Stimulated activated CD4-positive, alpha-beta T cell treated with anti-CD3 and anti-CD28 coated beads, TNF-alpha, amount 100 ng/mL, for 48 hours (primary cell): Measurements from ENCODE around the gene ATF6.

Experiments used
- DNase-seq, 3 donors: peaks; one replicate each; pipeline ENCODE4 v3.0.0-alpha.2; 2020; ENCODE audit warnings: low read depth in 3 of 3

The ATF6 gene

GRCh38 chr1:161834967-161835550 lies 68.9 kb downstream of the ATF6 start:
- DNase-seq = no peak

- no peak for DNase-seq
Observed at GRCh38 chr1:161836018-161836417, 69.9 kb downstream of the ATF6 start.

GRCh38 chr1:161838362-161838761 lies 72.2 kb downstream of the ATF6 start:
- DNase-seq = no peak

GRCh38 chr1:161838885-161839284 lies 72.8 kb downstream of the ATF6 start:
- DNase-seq = no peak

GRCh38 chr1:161839591-161839990 lies 73.5 kb downstream of the ATF6 start:
- DNase-seq = no peak

GRCh38 chr1:161840363-161840762 lies 74.2 kb downstream of the ATF6 start:
- DNase-seq = no peak

- DNase-seq = no peak
Observed at GRCh38 chr1:161843156-161843555, 77.0 kb downstream of the ATF6 start.

GRCh38 chr1:161844696-161845095 lies 78.6 kb downstream of the ATF6 start:
- DNase-seq = no peak

- DNase-seq = no peak
Observed at GRCh38 chr1:161848676-161849075, 82.6 kb downstream of the ATF6 start.

GRCh38 chr1:161849518-161849917 lies 83.4 kb downstream of the ATF6 start:
- DNase-seq = no peak

GRCh38 chr1:161855260-161855659 lies 89.1 kb downstream of the ATF6 start:
- DNase-seq = no peak

GRCh38 chr1:161858271-161858670 lies 92.2 kb downstream of the ATF6 start:
- no peak for DNase-seq

- DNase-seq = no peak
Observed at GRCh38 chr1:161863549-161863948, 97.4 kb downstream of the ATF6 start.

GRCh38 chr1:161864577-161864976 lies 98.5 kb downstream of the ATF6 start:
- no peak for DNase-seq

- DNase-seq = no peak
Observed at GRCh38 chr1:161866241-161866640, 100.1 kb downstream of the ATF6 start.

GRCh38 chr1:161868832-161869231 lies 102.7 kb downstream of the ATF6 start:
- no peak for DNase-seq

GRCh38 chr1:161869291-161869690 lies 103.2 kb downstream of the ATF6 start:
- DNase-seq = no peak

- DNase-seq = no peak
Observed at GRCh38 chr1:161872506-161872905, 106.4 kb downstream of the ATF6 start.

- DNase-seq = no peak
Observed at GRCh38 chr1:161879261-161879660, 113.1 kb downstream of the ATF6 start.

GRCh38 chr1:161884475-161884874 lies 118.4 kb downstream of the ATF6 start:
- DNase-seq = no peak

- no peak for DNase-seq
Observed at GRCh38 chr1:161885003-161885402, 118.9 kb downstream of the ATF6 start.

GRCh38 chr1:161885759-161886158 lies 119.6 kb downstream of the ATF6 start:
- no peak for DNase-seq

GRCh38 chr1:161886589-161886988 lies 120.5 kb downstream of the ATF6 start:
- no peak for DNase-seq

- DNase-seq = no peak
Observed at GRCh38 chr1:161887730-161888287, 121.7 kb downstream of the ATF6 start.
